Fibroblast of peridontal ligament (primary cell): ENCODE results near the gene COQ10A.
"Not testable (repeated sequence)": the region's sequence is repeated elsewhere in the genome, so short reads cannot be mapped to it uniquely, and the experiment has no call there.

ENCODE experiments used
- DNase-seq: peaks from one replicate; pipeline ENCODE4 v3.0.0-alpha.2; 2010; ENCODE audit errors: extremely low read depth

Gene COQ10A

GRCh38 chr12:56243731-56244181 is 23.0 kb upstream of the COQ10A start:
- DNase-seq = no peak

GRCh38 chr12:56244494-56244893 is 22.2 kb upstream of the COQ10A start:
- DNase-seq = no peak

DNA sequence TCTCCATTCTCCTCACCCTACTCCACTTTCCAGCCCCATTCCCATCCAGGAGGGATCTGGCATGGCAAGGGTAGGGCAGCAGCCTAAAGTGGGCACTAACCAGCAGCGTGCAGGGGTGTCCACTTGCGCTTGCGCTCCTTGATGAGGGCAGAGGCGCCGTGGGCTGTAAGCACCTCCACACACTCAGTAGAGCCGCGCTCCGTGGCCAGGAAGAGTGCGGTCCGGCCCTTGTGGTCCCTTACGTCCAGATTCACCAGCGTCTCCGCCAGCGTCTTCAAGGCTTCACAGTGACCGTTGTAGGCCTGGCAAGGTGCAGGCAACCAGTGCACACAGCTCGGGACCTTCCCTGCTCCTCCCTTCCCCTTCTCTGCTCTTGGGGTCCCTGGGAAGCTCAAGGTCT is 18.8 kb upstream of the COQ10A start:
- no peak for DNase-seq

DNA sequence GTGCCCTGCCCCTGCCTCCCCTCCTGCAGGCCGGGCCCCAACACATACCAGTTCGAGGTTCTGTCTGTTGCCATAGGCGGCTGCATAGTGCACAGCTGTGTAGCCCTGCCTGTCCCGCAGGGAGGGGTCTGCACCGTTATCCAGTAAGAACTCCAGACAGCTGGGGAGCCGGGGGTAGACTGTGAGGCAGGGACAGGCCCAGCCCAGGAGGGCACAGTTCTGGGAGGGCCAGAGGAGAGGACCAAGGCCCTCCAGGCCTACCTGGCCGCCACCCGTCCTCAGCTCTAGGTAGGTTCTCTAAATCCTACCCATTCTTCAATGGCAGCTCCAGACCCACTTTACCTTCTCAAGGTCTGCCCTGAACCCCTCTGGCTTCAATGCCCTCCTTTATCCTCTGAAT is 18.0 kb upstream of the COQ10A start:
- no peak for DNase-seq

GRCh38 chr12:56252649-56253048 is 14.1 kb upstream of the COQ10A start:
- DNase-seq = no peak

GRCh38 chr12:56253091-56253490 is 13.7 kb upstream of the COQ10A start:
- no peak for DNase-seq

DNA sequence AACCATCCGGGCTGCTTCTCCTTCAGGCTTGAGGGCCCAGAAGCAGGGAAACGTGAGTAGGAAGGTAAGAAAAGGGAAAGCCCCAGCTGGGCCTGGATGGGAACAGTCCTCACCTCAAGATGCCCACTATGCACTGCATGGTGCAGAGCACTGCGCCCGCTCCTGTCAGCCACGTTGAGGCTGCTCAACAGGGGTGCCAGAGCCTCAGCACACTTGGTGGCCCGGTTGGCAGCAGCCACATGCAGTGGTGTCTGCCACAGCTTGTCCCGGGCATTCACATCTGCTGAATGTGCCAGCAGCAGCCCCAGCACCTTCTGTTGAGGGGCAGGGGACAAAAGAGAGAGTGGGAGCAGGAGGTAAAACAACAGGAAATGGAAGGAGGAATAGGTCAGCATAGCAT is 11.1 kb upstream of the COQ10A start:
- no peak for DNase-seq

DNA sequence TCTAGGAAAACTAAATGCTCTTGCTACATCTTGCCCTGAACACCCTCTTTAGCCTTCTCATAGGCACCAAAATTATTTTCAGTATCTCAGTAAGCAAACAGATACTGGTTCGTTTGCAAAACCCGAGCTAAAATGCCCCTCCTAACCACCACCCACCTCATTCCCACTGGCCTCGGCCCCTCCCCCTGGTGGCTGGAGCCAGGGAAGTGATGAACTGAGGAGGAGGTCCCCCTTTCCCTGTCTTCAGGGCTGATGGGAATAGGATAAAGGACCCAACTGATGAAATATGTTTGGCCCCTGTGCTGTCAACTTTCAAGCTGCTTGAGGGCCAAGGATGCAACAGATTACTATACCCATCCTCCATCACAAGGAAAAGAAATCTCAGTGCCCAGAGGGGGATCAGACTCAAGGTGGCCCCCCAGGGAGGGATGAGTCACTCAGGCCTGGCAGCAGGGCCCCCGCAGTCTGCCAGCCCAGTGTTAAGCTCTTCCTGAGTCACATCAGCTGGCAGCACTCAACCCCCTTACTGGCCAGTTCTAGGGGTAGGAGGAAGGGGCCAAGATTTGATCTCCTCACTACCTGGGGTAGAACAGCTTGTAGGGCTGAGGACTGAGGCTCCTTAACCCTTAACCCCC is 10.3 kb upstream of the COQ10A start:
- peak; percentile 59 for DNase-seq

- DNase-seq = no peak
Observed at GRCh38 chr12:56257071-56257470, 9.7 kb upstream of the COQ10A start.

GRCh38 chr12:56257491-56258067 is 9.2 kb upstream of the COQ10A start:
- no peak for DNase-seq

- peak; percentile 83 for DNase-seq
Observed at GRCh38 chr12:56258068-56258819, 8.5 kb upstream of the COQ10A start, which contains the start of gene ANKRD52. Gene ANKRD52 (minus strand): TSS chr12:56258384. CDS start chr12:56258269, 115 bp downstream.

DNA sequence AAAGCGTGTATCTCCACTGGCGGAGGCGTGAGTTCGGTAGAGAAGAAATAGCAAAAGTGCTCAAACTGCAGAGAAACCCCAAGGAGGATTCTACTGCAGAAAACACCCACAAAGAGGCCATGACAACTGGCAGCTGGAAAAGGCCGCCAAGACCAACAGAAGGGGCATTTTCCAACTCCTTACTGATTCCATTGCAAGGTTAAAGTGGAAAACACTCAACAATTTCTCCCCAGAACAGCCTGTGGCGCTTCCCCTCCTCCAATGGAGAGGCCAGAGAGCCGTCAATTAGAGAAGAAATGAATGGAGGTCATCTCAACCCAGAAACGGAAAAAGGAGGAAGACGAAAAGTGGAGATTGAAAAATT is 7.9 kb upstream of the COQ10A start:
- no peak for DNase-seq

- DNase-seq = no peak
Observed at GRCh38 chr12:56260380-56260779, 6.4 kb upstream of the COQ10A start.

DNA sequence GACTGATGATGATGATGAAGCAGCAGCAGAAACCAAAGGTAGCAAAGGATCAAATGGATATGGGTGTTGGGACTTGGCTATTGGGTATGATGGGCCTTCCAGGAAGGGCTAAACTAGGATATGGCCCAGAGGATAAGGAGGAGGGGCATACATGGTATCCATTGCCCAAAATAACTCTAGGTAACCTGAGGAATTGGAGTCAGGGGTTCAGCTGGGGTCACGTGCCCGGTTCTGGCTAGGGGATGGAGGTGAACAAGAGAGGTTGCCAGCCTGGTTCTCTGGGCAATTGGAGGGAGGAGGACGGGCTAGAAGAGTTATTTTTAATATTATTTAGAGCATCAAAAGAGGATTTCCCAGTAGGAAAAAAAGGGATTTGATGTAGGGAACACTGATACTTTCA is 5.8 kb upstream of the COQ10A start:
- DNase-seq = no peak

DNA sequence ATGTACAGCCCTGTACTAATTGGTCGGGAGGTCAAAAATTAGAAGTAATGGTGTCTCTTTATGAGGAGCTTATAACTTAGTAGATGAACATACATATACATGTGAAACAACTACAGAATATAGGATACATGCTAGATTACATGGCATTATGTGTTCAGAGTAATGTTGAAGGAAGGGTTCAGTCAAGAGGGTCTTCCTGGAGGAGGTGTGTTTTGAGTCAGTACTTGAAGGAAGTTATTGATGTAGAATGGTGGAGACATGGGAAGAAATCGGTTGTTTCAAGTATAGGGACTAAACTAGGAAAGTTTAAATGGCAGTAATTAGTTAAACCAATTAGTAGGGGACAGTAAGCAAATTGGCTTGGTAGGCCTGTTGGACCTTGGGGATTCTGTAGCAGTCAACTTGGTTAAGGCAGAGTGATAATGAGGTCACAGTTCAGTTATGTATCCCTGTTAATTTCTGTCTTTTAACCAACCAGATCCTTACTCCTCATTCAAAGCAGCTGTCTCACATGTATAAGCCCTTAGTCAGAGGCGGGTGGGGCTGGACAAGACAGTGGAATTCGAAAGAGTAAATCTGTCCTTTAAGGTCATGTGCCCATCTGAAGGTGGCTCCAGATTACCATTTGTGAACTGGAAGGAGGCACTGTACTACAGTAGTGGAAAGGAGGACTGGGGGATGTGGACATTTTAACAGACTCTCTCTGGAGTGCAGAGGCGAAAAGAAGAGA is 5.1 kb upstream of the COQ10A start:
- DNase-seq = peak; percentile 70

- not testable (repeated sequence) for DNase-seq
Observed at GRCh38 chr12:56262955-56263354, 3.8 kb upstream of the COQ10A start.

GRCh38 chr12:56266068-56266692 is 562 bp upstream of the COQ10A start:
- DNase-seq = not testable (repeated sequence)

DNA sequence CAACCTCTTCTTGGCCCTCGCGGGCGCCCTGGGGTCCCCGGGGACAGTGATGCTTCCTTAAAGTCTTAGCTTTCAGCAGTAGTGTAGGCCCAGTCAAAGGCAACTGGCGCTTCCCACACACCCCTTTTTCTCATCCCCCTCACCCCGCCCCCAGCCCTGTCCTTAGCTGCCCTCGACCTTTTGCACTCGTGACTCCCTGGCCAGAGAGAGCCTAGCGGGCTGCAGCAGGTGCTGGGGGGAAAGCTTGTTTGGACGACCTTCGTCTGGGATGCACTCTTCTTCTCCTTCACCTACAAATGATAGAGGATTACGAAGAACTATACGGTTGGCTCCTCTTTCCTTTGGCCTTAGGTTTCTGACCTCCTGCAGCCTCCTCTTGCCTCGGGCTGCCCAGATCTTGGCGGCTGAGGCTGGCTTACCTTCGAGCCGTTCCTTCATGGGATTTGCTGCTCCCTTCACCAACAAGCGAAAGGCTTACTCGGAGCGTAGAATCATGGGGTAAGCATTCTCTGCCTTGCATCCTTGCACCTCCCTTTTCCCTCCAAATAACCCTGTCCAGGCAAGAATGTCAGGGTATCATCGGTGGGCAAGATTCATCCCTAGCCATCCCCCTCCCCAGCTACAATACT is 815 bp downstream of the COQ10A start:
- no peak for DNase-seq

- DNase-seq = peak; percentile 41
Observed at GRCh38 chr12:56271031-56271430, 4.3 kb downstream of the COQ10A start.

DNA sequence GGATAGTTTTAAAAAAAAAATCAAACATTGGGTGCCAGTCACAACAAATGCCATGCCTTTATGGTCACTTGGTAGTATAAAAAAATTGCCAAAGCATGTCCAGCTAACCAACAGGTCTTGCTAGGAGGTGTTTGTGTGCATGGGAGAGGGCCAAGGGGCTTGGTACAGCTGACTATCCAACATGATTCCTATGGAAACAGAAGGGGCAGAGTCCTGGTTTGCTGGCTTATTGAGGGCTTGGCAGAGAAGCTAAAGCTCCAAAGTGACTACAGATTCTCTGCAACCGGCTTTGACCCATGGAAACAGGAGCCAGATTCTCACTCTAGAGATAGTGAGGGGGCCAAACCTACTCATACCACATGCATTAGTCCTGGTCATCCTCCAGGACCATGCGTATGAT is 5.7 kb downstream of the COQ10A start:
- DNase-seq = not testable (repeated sequence)

- no peak for DNase-seq
Observed at GRCh38 chr12:56274299-56274698, 7.6 kb downstream of the COQ10A start.
